GOT3 (cell line): ENCODE measurements around the gene PPIE.
"Not testable (repeated sequence)": the region's sequence is repeated elsewhere in the genome, so short reads cannot be mapped to it uniquely, and the experiment has no call there.

Source experiments
- DNase-seq: peaks from one replicate; lab custom pipeline; 2025; ENCODE audit warnings: mixed read lengths; lab: John Stamatoyannopoulos, UW

PPIE gene

GRCh38 chr1:39777896-39778295, 39.2 kb downstream of the PPIE start:
- DNase-seq: not testable (repeated sequence)

GRCh38 chr1:39778463-39779099, 39.9 kb downstream of the PPIE start:
- DNase-seq: not testable (repeated sequence)

GRCh38 chr1:39779137-39779536, 40.5 kb downstream of the PPIE start:
- no peak for DNase-seq

- no peak for DNase-seq
Observed at GRCh38 chr1:39779821-39780220, 41.1 kb downstream of the PPIE start.

- DNase-seq: no peak
Observed at GRCh38 chr1:39781349-39781715, 42.6 kb downstream of the PPIE start.

GRCh38 chr1:39782103-39782502, 43.4 kb downstream of the PPIE start:
- no peak for DNase-seq

- not testable (repeated sequence) for DNase-seq
Observed at GRCh38 chr1:39782685-39783084, 44.0 kb downstream of the PPIE start.

GRCh38 chr1:39786303-39787107, 47.8 kb downstream of the PPIE start:
- not testable (repeated sequence) for DNase-seq

GRCh38 chr1:39787108-39787375, 48.4 kb downstream of the PPIE start:
- not testable (repeated sequence) for DNase-seq

GRCh38 chr1:39787468-39787867, 48.8 kb downstream of the PPIE start:
- DNase-seq: no peak

- DNase-seq: not testable (repeated sequence)
Observed at GRCh38 chr1:39787964-39788363, 49.3 kb downstream of the PPIE start.

- no peak for DNase-seq
Observed at GRCh38 chr1:39788426-39788757, 49.7 kb downstream of the PPIE start.

GRCh38 chr1:39788758-39789570, 50.3 kb downstream of the PPIE start, which contains the start of gene BMP8B:
Gene BMP8B (minus strand): TSS chr1:39788865. CDS start chr1:39788485, 380 bp downstream.
- DNase-seq: no peak

GRCh38 chr1:39789571-39790110, 51.0 kb downstream of the PPIE start:
- no peak for DNase-seq

GRCh38 chr1:39791838-39792237, 53.2 kb downstream of the PPIE start:
- DNase-seq: no peak

- no peak for DNase-seq
Observed at GRCh38 chr1:39795651-39796050, 57.0 kb downstream of the PPIE start.

GRCh38 chr1:39798859-39799769, 60.4 kb downstream of the PPIE start:
- not testable (repeated sequence) for DNase-seq

GRCh38 chr1:39799770-39800470, 61.2 kb downstream of the PPIE start:
- no peak for DNase-seq

GRCh38 chr1:39800471-39800835, 61.8 kb downstream of the PPIE start:
- DNase-seq: no peak

- no peak for DNase-seq
Observed at GRCh38 chr1:39802496-39803260, 64.0 kb downstream of the PPIE start.
